Measurements from ENCODE around the gene MAPKBP1. TPM values are rescaled to one million over a fixed set of nuclear protein-coding genes. Genes with fewer than 3 reads are reported as not detected.

The MAPKBP1 gene
- total RNA-seq, 4 donors from 2014 or later: 4.2 to 8.4 (median 5.4) TPM

DNA sequence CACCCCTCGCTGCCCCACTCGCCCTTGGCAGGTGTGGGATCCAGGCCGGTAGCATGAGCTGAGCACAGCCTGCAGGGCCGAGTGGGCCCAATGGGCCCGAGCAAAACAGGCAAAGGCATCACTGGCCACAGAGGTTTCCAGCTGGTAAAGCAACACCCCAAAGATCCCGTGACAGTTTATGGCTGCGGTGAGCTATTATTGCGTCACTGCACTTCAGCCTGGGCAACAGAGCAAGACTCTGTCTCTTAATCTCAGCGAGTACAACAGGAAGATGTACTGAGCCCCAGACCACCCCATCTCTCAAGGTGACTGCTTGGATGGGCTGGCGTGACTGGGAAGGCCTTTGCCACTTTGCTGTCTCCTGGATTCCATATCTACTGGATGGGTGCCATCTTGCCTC lies 57.9 kb downstream of the MAPKBP1 start:
- peaks cover 14 to 17% of the 10 kb centered on the region in 2 donors for H3K4me1 ChIP-seq
- intact Hi-C loops (cut with DNase I; ENCODE audit: low total_unique reads) (no loop called here), in situ Hi-C loops (cut with MboI; ENCODE audit: low sequenced_read_pairs in 4 of 4) (no loop called here)
- DNase-seq (no peak), ATAC-seq (no peak)
- no peak overlapping the region for H3K4me3 ChIP-seq
- H3K9me3 ChIP-seq: no peaks in the 10 kb centered on the region
- H3K27me3 ChIP-seq: no peaks in the 10 kb centered on the region
- peaks cover 0 to 9% of the 10 kb centered on the region in 2 donors for H3K36me3 ChIP-seq
- TF ChIP-seq, protein P1, sequence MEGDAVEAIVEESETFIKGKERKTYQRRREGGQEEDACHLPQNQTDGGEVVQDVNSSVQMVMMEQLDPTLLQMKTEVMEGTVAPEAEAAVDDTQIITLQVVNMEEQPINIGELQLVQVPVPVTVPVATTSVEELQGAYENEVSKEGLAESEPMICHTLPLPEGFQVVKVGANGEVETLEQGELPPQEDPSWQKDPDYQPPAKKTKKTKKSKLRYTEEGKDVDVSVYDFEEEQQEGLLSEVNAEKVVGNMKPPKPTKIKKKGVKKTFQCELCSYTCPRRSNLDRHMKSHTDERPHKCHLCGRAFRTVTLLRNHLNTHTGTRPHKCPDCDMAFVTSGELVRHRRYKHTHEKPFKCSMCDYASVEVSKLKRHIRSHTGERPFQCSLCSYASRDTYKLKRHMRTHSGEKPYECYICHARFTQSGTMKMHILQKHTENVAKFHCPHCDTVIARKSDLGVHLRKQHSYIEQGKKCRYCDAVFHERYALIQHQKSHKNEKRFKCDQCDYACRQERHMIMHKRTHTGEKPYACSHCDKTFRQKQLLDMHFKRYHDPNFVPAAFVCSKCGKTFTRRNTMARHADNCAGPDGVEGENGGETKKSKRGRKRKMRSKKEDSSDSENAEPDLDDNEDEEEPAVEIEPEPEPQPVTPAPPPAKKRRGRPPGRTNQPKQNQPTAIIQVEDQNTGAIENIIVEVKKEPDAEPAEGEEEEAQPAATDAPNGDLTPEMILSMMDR (IDR thresholded peaks at IDR 0.05 in 4 of 5, conservative IDR thresholded peaks at IDR 0.05 in 1 of 5): no peak
- TF ChIP-seq POLR2A (IDR thresholded peaks at IDR 0.05): no peak
- H3K27ac ChIP-seq: no peak overlapping the region

DNA sequence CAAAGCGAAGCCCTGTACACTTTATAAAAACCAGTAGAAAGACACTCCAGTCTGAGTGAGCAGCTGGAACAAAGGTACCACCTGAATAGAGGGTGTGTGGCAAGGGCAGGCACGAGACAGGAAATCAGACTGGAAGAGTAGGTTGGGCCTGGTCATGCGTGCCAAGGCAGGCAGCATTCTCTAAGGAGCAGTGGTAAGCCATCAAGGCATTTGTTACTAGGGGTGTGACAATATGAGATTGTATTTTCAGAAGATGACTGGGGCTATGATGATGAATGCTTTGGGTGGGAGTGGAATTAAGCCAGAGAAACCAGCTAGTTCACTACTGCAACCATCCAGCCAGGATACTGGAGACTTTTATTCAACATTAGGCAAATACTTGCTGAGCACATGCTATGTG lies 58.6 kb downstream of the MAPKBP1 start:
- H3K27me3 ChIP-seq: no peaks in the 10 kb centered on the region
- H3K36me3 ChIP-seq: peaks cover 0 to 9% of the 10 kb centered on the region in 2 donors
- intact Hi-C loops (cut with DNase I; ENCODE audit: low total_unique reads) (no loop called here), in situ Hi-C loops (cut with MboI; ENCODE audit: low sequenced_read_pairs in 4 of 4) (no loop called here)
- H3K4me1 ChIP-seq: peaks cover 9 to 12% of the 10 kb centered on the region in 2 donors
- no peak overlapping the region for H3K27ac ChIP-seq
- ATAC-seq: no peak
- no peak for DNase-seq
- no peak overlapping the region for H3K4me3 ChIP-seq
- no peak for TF ChIP-seq POLR2A (IDR thresholded peaks at IDR 0.05)
- TF ChIP-seq, protein P1 (IDR thresholded peaks at IDR 0.05 in 4 of 5, conservative IDR thresholded peaks at IDR 0.05 in 1 of 5): no peak
- H3K9me3 ChIP-seq: no peaks in the 10 kb centered on the region

DNA sequence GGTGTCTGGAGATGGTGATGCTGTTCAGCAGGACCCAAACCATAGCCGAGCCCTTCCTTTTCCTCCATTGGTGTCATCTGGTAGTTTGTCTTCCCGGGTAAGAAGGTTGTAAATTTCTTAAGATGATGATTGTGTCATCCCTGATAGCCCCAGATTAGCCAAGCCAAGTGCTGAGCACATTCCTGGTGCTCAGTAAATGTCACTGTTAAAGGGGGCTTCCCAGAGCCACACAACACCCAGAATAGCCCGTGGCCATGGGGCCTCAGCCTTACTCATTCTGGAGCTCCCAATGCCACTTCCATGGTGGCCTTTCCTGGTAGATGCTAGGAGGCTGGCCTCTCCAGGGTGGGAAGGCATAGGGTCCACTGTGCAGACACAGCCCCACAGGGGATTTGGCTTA lies 59.8 kb downstream of the MAPKBP1 start:
- no peak overlapping the region for H3K27ac ChIP-seq
- in situ Hi-C loops (cut with MboI; ENCODE audit: low sequenced_read_pairs in 4 of 4): no loop called here

DNA sequence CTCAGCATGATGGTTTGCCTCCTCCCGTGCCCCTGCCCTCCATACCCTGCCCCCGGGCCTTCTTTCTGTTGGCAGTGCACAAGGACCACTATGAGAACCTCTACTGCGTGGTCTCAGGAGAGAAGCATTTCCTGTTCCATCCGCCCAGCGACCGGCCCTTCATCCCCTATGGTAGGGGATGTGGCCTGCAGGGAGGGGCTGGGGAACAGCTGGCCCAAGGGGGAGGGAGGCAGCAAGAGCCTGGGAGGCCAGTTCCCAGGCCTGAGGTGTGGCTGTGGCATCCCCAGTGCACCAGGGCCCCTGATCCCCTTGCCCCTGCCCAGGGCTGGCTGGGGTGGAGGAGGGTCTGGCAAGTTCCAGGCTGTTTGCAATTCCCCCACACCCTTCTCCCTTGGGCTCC lies 61.8 kb downstream of the MAPKBP1 start:
- ATAC-seq (no peak), DNase-seq (no peak)
- intact Hi-C loops (cut with DNase I; ENCODE audit: low total_unique reads) (loop anchor here (5.0 kb wide), 1 partner anchor 346 kb away; no protein-coding TSS in a partner anchor), in situ Hi-C loops (cut with MboI; ENCODE audit: low sequenced_read_pairs in 4 of 4) (no loop called here)
- TF ChIP-seq, protein P1 (IDR thresholded peaks at IDR 0.05 in 4 of 5, conservative IDR thresholded peaks at IDR 0.05 in 1 of 5): no peak
- TF ChIP-seq POLR2A (IDR thresholded peaks at IDR 0.05): no peak
- Histone ChIP-seq H3K9me3 (no peaks in the 10 kb centered on the region), H3K27me3 (no peaks in the 10 kb centered on the region), H3K36me3 (peaks cover 0 to 17% of the 10 kb centered on the region in 2 donors), H3K27ac (no peak overlapping the region), H3K4me3 (no peak overlapping the region), H3K4me1 (peaks cover 8 to 13% of the 10 kb centered on the region in 2 donors)

More for the DNA sequence above, 59.8 kb downstream of the MAPKBP1 start:
- Histone ChIP-seq H3K27me3 (no peaks in the 10 kb centered on the region), H3K9me3 (no peaks in the 10 kb centered on the region), H3K4me1 (peaks cover 7 to 13% of the 10 kb centered on the region in 2 donors), H3K36me3 (peaks cover 0 to 9% of the 10 kb centered on the region in 2 donors), H3K4me3 (no peak overlapping the region)
- TF ChIP-seq, protein P1 (IDR thresholded peaks at IDR 0.05 in 4 of 5, conservative IDR thresholded peaks at IDR 0.05 in 1 of 5): no peak
- TF ChIP-seq POLR2A (IDR thresholded peaks at IDR 0.05): no peak
- intact Hi-C loops (cut with DNase I; ENCODE audit: low total_unique reads): no loop called here
- no peak for ATAC-seq
- DNase-seq: no peak
